Pulmonary artery endothelial cell (primary cell): ENCODE measurements around the gene CCNB1. TPM values are rescaled to one million over a fixed set of nuclear protein-coding genes. Genes with fewer than 3 reads are reported as not detected.
A peak's percentile ranks its signal among the peaks of the same experiment; 100 is the strongest.
"Not testable (repeated sequence)": the region's sequence is repeated elsewhere in the genome, so short reads cannot be mapped to it uniquely, and the experiment has no call there.

Experiments used
- DNase-seq: peaks from one replicate; pipeline ENCODE4 v3.0.0-alpha.2; 2011; ENCODE audit warnings: low read depth, low spot score
- total RNA-seq: library from RNA; depleted of rRNA; stranded (reverse); fragments of >200 nt; gene quantifications from 2 replicates; pipeline ENCODE4 v1.2.3, GENCODE V29; 2014

CCNB1 gene
- 119 and 260 TPM in 2 replicates for total RNA-seq

- DNase-seq, result peak; percentile 83
Observed at GRCh38 chr5:69166686-69167492, at the start of gene CCNB1. TSS of gene CCNB1 (plus strand) at chr5:69167150. CDS start at chr5:69167263, 113 bp downstream.

DNA sequence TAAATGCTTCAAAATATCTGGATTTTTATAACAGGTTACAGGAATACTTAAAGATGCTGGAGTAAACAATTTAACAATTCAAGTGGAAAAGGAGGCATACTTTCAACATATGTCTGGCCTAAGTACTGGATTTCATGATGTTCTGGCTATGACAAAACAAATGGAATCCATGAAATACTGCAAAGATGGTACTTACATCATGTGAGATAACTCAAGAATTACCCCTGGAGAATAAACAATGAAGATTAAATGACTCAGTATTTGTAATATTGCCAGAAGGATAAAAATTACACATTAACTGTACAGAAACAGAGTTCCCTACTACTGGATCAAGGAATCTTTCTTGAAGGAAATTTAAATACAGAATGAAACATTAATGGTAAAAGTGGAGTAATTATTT lies 37.5 kb upstream of the CCNB1 start:
- DNase-seq, result no peak

- DNase-seq, result no peak
Observed at GRCh38 chr5:69130241-69130640, 36.7 kb upstream of the CCNB1 start.

GRCh38 chr5:69131304-69131703 lies 35.6 kb upstream of the CCNB1 start:
- no peak for DNase-seq

DNA sequence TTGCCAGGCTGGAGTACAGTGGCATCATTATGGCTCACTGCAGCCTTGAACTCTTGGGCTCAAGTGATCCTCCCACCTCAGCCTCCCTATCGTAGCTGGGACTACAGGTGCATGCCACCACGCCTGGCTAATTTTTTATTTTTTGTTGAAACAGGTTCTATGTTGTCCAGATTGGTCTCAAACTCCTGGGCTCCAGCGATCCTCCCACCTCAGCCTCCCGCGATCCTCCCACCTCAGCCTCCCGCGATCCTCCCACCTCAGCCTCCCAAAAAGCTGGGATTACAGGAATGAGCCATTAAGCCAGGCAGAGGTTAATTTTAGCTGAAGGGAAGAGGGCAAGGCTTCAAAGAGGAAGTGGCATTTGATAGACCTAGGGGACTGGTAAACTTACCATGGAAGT lies 32.8 kb upstream of the CCNB1 start:
- no peak for DNase-seq

DNA sequence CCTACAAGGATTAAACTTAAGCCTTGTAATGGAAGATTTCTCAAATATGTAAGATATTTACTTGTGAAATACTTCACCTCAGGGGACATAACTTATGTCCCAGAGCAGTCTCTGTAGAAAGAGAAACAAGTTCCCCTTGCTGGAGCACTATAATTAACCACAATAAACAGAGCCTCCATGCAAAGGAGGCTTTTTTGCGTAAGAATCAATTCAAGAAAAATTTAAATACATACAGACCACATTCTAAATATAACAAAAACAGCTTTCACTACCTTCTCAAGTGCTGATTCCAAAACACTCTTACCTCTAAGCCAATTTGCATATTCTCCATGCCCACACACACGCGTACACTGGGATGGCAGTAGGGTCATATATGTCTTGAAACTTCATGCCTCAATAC lies 30.7 kb upstream of the CCNB1 start:
- no peak for DNase-seq

DNA sequence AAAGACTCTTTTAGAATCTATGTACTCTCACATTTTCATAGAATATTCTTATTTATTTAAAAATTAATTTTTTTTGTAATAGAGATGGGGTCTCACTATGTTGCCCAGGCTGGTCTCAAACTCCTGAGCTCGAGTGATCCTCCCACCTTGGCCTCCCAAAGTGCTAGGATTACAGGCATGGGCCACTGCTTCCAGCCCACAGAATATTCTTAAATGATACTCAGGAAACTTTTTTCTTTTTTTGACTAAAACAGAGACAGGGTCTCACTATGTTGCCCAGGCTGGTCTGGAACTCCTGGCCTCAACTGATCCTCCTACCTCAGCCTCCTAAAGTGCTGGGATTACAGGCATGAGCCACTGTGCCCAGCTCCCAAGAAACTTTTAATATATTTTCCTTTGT lies 29.7 kb upstream of the CCNB1 start:
- not testable (repeated sequence) for DNase-seq

DNA sequence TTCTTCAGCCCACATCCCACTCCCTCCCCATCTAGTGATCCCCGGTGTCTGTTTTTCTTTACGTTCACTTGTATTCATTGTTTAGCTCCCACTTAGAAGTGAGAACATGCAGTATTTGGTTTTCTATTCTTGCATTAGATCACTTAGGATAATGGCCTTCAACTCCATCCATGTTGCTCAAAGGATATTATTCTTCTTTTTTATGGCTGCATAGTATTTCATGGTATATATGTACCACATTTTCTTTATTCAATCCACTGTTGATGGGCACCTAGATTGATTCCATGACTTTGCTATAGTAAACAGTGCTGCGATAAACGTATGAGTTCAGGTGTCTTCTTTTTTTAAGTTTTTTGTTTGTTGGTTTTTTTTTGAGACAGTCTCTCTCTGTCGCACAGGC lies 29.1 kb upstream of the CCNB1 start:
- DNase-seq, result no peak

GRCh38 chr5:69138766-69139165 lies 28.2 kb upstream of the CCNB1 start:
- DNase-seq, result no peak

- DNase-seq, result not testable (repeated sequence)
Observed at GRCh38 chr5:69140239-69140638, 26.7 kb upstream of the CCNB1 start.

DNA sequence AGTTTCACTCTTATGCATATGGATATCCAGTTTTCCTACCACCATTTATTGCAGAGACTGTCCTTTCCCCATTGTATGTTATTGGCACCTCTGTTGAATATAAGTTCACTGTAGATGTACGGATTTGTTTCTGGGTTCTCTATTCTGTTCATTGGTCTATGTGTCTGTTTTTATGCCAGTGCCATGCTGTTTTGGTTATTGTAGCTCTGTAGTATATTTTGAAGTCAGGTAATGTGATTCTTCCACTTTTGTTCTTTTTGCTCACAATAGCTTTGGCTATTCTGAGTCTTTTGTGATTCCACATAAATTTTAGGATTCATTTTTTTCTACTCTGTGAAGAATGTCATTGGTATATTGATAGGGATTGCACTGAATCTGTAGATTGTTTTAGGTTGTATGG lies 26.1 kb upstream of the CCNB1 start:
- DNase-seq, result no peak

GRCh38 chr5:69148576-69148975 lies 18.4 kb upstream of the CCNB1 start:
- not testable (repeated sequence) for DNase-seq

GRCh38 chr5:69148981-69149675 lies 17.8 kb upstream of the CCNB1 start:
- no peak for DNase-seq

- no peak for DNase-seq
Observed at GRCh38 chr5:69149676-69150010, 17.3 kb upstream of the CCNB1 start.

DNA sequence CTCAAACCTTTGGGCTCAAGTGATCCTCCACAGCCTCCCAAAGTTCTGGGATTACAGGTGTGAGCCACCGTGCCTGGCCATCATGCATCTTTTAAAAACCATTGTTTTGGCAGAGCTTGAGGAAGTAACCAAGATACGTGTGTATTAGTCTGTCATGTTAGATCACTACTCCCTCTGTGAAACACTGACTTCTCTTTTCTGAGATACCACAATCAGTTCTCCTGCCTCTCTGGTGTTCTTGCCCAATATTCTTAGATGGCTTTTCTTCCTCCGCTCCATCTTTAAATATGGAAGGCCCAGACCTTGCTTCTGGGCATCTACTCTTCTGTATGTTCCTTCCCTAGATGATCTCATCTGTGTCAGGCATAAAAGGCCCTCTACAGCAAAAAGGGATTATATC lies 14.2 kb upstream of the CCNB1 start:
- DNase-seq, result no peak

DNA sequence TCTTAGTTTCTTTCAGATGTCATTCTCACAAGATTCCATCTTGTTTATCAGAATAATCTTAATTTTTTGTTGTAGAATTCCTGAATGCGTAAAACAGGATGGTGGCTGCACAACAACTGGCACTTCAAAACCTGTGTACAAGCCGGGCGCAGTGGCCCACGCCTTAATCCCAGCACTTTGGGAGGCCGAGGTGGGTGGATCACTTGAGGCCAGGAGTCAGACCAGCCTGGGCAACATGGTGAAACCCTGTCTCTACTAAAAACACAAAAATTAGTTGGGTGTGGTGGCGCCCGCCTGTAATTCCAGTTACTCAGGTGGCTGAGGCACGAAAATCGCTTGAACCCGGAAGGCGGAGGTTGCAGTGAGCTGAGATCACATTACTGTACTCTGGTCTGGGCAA lies 10.5 kb upstream of the CCNB1 start:
- no peak for DNase-seq

- no peak for DNase-seq
Observed at GRCh38 chr5:69158039-69158438, 8.9 kb upstream of the CCNB1 start.

- DNase-seq, result no peak
Observed at GRCh38 chr5:69160651-69161050, 6.3 kb upstream of the CCNB1 start.

DNA sequence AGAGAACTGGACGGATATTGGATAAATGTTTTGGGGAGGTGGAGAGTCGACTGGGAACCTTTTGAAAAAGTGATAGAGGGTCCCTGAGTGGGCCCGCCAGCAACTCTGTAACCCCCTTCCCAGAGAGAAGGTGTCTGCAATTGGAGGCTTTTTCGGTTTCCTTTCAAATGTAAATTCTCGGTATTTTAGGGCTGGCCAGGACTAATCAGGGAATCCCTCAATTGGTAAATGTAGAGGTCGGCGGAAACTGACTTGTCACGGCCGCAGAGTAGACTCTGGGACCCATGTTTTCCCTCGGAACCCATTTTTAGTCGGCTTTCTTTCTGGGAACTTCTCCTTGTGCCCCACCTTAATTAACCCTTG lies 524 bp downstream of the CCNB1 start:
- no peak for DNase-seq

- DNase-seq, result no peak
Observed at GRCh38 chr5:69167929-69168328, 979 bp downstream of the CCNB1 start.

DNA sequence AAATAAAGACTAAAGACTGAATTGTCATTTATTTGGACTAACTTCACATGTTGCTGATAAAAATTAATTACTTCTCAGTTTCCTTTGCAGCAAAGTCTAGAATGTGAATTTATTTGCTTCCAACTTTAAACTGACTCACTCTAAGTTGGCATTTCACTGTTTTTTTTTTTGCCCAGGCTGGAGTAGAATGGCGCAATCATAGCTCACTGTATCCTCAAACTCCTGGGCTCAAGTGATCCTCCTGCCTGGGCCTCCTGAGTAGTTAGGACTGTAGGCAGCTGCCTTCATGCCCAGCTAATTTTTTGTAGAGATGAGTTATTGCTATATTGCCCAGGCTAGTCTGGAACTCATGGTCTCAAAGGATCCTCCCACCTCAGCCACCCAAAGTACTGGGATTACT lies 3.5 kb downstream of the CCNB1 start:
- DNase-seq, result no peak

DNA sequence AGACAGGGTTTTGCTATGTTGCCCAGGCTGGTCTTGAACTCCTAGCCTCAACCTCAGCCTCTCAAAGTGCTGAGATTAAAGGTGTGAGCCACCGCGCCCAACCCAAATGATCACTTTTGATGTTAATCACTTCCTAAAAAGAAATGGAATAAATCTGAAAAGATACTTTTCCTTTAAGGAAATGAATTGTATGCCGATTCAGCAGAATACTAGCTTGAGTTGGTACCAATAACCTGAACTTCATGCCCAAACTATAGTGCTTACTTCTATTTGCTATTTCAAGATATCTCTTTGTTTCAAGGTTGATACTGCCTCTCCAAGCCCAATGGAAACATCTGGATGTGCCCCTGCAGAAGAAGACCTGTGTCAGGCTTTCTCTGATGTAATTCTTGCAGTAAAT lies 4.0 kb downstream of the CCNB1 start:
- no peak for DNase-seq

- DNase-seq, result not testable (repeated sequence)
Observed at GRCh38 chr5:69181659-69182293, 14.8 kb downstream of the CCNB1 start.
